PC-3 (cell line): ENCODE data around the gene TCERG1L. TPM values are rescaled to one million over a fixed set of nuclear protein-coding genes. Genes with fewer than 3 reads are reported as not detected.

Experiments used
- ATAC-seq: fragments of 200-7000 bp; cut with Tn5 transposase; 2 replicates; pipeline ENCODE4 v1.9.1; 2020; ENCODE audit warnings: mild to moderate bottlenecking, moderate library complexity
- BruUV-seq: library from RNA; stranded (reverse); fragments of 400-500 nt; replicated peaks from 2 replicates; lab custom pipeline; 2021; lab: Mats Ljungman, UMichigan
- CTCF ChIA-PET: fragments of 300-600 bp; sonication (Branson Sonifier 250); formaldehyde crosslinking; loops from one replicate; lab custom pipeline; 2022; ENCODE audit warnings: antibody characterized with exemption; lab: Charles Lee
- POLR2A ChIA-PET: fragments of 300-600 bp; sonication (Branson Sonifier 250); formaldehyde crosslinking; loops from one replicate; lab custom pipeline; 2022; ENCODE audit warnings: antibody characterized with exemption; ENCODE audit not compliant: unreplicated experiment; lab: Charles Lee
- DNase-seq: peaks from one replicate; pipeline ENCODE4 v3.0.0-alpha.2; 2015
- H2AFZ ChIP-seq: fragments of 300-600 bp; sonication (generic); 2 replicates; pipeline ENCODE4 v1.6.0; 2016; ENCODE audit warnings: antibody characterized with exemption, low read length
- H3F3A ChIP-seq: fragments of 300-600 bp; sonication (generic); one replicate; pipeline ENCODE4 v1.6.0; 2017; ENCODE audit warnings: antibody characterized with exemption, low read length, control low read depth, mild to moderate bottlenecking; ENCODE audit not compliant: unreplicated experiment
- H3K27ac ChIP-seq: fragments of 300-600 bp; sonication (generic); 2 replicates; pipeline ENCODE4 v1.5.1; 2016; ENCODE audit warnings: mild to moderate bottlenecking, low read length
- H3K27me3 ChIP-seq: fragments of 300-600 bp; sonication (generic); 2 replicates; pipeline ENCODE4 v1.6.1; 2016; ENCODE audit warnings: low read length, mixed read lengths
- H3K36me3 ChIP-seq: fragments of 300-600 bp; sonication (generic); 2 replicates; pipeline ENCODE4 v1.6.1; 2016; ENCODE audit warnings: low read depth, mixed run types, low read length, mixed read lengths
- H3K4me1 ChIP-seq: fragments of 300-600 bp; sonication (generic); 2 replicates; pipeline ENCODE4 v1.5.1; 2016; ENCODE audit warnings: low read length; ENCODE audit not compliant: insufficient read depth
- H3K4me2 ChIP-seq: fragments of 300-600 bp; sonication (generic); 2 replicates; pipeline ENCODE4 v1.6.0; 2016; ENCODE audit warnings: low read length
- H3K4me3 ChIP-seq: fragments of 300-600 bp; sonication (generic); 2 replicates; pipeline ENCODE4 v1.5.1; 2016; ENCODE audit warnings: mild to moderate bottlenecking, low read length, mixed read lengths
- H3K79me2 ChIP-seq: fragments of 300-600 bp; sonication (generic); 2 replicates; pipeline ENCODE4 v1.6.1; 2017; ENCODE audit warnings: low read length, mixed read lengths
- H3K9ac ChIP-seq: fragments of 300-600 bp; sonication (generic); 2 replicates; pipeline ENCODE4 v1.6.0; 2016; ENCODE audit warnings: mild to moderate bottlenecking, low read length
- H3K9me2 ChIP-seq: fragments of 300-600 bp; sonication (generic); replicated peaks from 2 replicates; pipeline ENCODE4 v1.6.1; 2016; ENCODE audit warnings: mixed run types, low read length, mixed read lengths
- H3K9me3 ChIP-seq: fragments of 300-600 bp; sonication (generic); 2 replicates; pipeline ENCODE4 v1.6.1; 2016; ENCODE audit warnings: low read length, mixed read lengths
- H4K20me1 ChIP-seq: fragments of 300-600 bp; sonication (generic); 2 replicates; pipeline ENCODE4 v1.6.1; 2016; ENCODE audit warnings: low read length, mixed read lengths
- CTCF ChIP-seq: fragments of 300-600 bp; sonication (generic); conservative IDR thresholded peaks from 2 replicates; pipeline ENCODE4 v1.5.1; 2017; ENCODE audit warnings: antibody characterized with exemption, low read depth, mild to moderate bottlenecking, low read length
- EZH2 ChIP-seq: fragments of 300-600 bp; sonication (generic); IDR thresholded peaks from one replicate; pipeline ENCODE4 v1.6.1; 2017; ENCODE audit warnings: antibody characterized with exemption, mild to moderate bottlenecking, low read length; ENCODE audit not compliant: unreplicated experiment
- EZH2phosphoT487 ChIP-seq: fragments of 300-600 bp; sonication (generic); IDR thresholded peaks from 2 replicates; pipeline ENCODE4 v1.6.1; 2018; ENCODE audit warnings: mild to moderate bottlenecking, antibody characterized with exemption, low read length, borderline replicate concordance
- intact Hi-C: fragments of 100-400 bp; cut with micrococcal nuclease; formaldehyde crosslinking; loops from 2 replicates; pipeline ENCODE4 v1.9.0; 2023
- total RNA-seq: library from RNA; depleted of rRNA; stranded (reverse); fragments of >200 nt; gene quantifications from 2 replicates; pipeline ENCODE4 v1.2.3, GENCODE V29; 2014

Gene TCERG1L
- total RNA-seq, 1 experiment from 2014 or later = not detected

GRCh38 chr10:131082201-131082850 lies 229.2 kb downstream of the TCERG1L start:
- no TSS peak for BruUV-seq
- TF ChIP-seq CTCF (no peak), EZH2 (no peak), EZH2phosphoT487 (no peak)
- no peaks in the 10 kb centered on the region for H3K4me1 ChIP-seq
- H3F3A ChIP-seq = no peaks in the 10 kb centered on the region
- H3K79me2 ChIP-seq = no peaks in the 10 kb centered on the region
- ChIA-PET POLR2A (no interaction called here), CTCF (no interaction called here)
- H3K9me2 ChIP-seq = no peaks in the 10 kb centered on the region
- no peak overlapping the region for H3K27ac ChIP-seq
- ATAC-seq (no peak), DNase-seq (no peak)
- H3K9me3 ChIP-seq = no peaks in the 10 kb centered on the region
- no peaks in the 10 kb centered on the region for H3K36me3 ChIP-seq
- no peak overlapping the region for H3K4me2 ChIP-seq
- no peaks in the 10 kb centered on the region for H3K27me3 ChIP-seq
- H3K9ac ChIP-seq = no peak overlapping the region
- H3K4me3 ChIP-seq = no peak overlapping the region
- H2AFZ ChIP-seq = no peak overlapping the region
- no peaks in the 10 kb centered on the region for H4K20me1 ChIP-seq
- intact Hi-C loops = no loop called here

GRCh38 chr10:131081786-131082185 lies 229.7 kb downstream of the TCERG1L start:
- ChIA-PET POLR2A (no interaction called here), CTCF (no interaction called here)
- Histone ChIP-seq H3K9me3 (no peaks in the 10 kb centered on the region), H3K4me3 (no peak overlapping the region), H3K9ac (no peak overlapping the region), H3K4me1 (no peaks in the 10 kb centered on the region), H3K27me3 (no peaks in the 10 kb centered on the region), H3F3A (no peaks in the 10 kb centered on the region), H3K79me2 (no peaks in the 10 kb centered on the region), H2AFZ (no peak overlapping the region), H3K9me2 (no peaks in the 10 kb centered on the region), H3K36me3 (no peaks in the 10 kb centered on the region), H4K20me1 (no peaks in the 10 kb centered on the region), H3K27ac (no peak overlapping the region), H3K4me2 (no peak overlapping the region)
- DNase-seq (no peak), ATAC-seq (no peak)
- TF ChIP-seq EZH2phosphoT487 (no peak), CTCF (no peak), EZH2 (no peak)
- intact Hi-C loops = no loop called here
- BruUV-seq = no TSS peak

GRCh38 chr10:131081376-131081775 lies 230.1 kb downstream of the TCERG1L start:
- no peak overlapping the region for H3K9ac ChIP-seq
- H3K4me2 ChIP-seq = no peak overlapping the region
- H3K4me3 ChIP-seq = no peak overlapping the region
- no peaks in the 10 kb centered on the region for H3K9me2 ChIP-seq
- no peaks in the 10 kb centered on the region for H3K27me3 ChIP-seq
- H3F3A ChIP-seq = no peaks in the 10 kb centered on the region
- no peaks in the 10 kb centered on the region for H4K20me1 ChIP-seq
- intact Hi-C loops = no loop called here
- DNase-seq (no peak), ATAC-seq (no peak)
- no peaks in the 10 kb centered on the region for H3K79me2 ChIP-seq
- H3K4me1 ChIP-seq = no peaks in the 10 kb centered on the region
- no peak overlapping the region for H3K27ac ChIP-seq
- ChIA-PET CTCF (no interaction called here), POLR2A (no interaction called here)
- TF ChIP-seq CTCF (no peak), EZH2phosphoT487 (no peak), EZH2 (no peak)
- no peak overlapping the region for H2AFZ ChIP-seq
- no peaks in the 10 kb centered on the region for H3K36me3 ChIP-seq
- BruUV-seq = no TSS peak
- H3K9me3 ChIP-seq = no peaks in the 10 kb centered on the region
